GM19395 (cell line): ENCODE results near the gene HSPA12A.
"Not testable (repeated sequence)": the region's sequence is repeated elsewhere in the genome, so short reads cannot be mapped to it uniquely, and the experiment has no call there.

Experiments
- ATAC-seq: cut with Tn5 transposase; IDR thresholded peaks from one replicate; pipeline ENCODE4 v1.9.1; 2021; ENCODE audit warnings: mild to moderate bottlenecking, moderate library complexity; ENCODE audit not compliant: unreplicated experiment

HSPA12A gene

DNA sequence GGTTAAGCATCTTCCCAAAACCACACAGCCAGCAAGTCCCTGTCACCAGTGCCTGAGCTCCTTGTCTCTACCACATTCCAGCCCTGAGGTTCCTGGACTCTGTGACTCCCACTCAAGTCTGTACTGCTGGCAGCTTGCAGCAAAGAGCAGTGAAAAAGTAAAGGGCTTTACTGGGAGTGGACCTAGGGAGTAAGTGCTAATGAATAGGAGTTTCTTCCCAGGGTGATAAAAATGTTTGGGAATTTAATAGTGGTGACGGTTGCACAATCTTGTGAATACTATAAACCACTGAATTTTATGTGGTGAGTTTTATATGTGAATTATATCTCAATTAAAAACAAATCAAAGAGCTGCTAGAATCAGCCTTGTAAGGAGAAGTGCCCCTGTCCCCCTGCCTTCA, 22.6 kb downstream of the HSPA12A start:
- ATAC-seq = no peak

DNA sequence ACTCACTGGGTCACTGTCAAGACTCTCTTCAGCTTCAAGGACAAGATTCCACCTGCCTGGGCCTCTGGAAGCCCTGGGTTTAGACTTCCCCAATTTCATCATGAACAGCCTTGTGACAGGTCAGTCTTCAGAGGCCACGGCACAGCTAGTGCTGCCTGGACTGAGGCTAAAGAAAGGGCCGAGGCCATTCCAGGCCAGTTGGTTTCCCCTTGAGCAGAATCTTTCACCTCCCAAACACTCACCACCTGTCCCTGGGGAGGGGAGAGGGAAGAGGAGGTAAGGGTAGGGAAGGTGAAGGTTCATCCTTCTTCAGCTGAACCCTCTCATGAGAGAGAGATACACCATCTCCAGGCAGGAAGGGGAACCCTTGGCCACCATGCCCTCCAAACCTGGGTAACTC, 24.3 kb downstream of the HSPA12A start:
- no peak for ATAC-seq

DNA sequence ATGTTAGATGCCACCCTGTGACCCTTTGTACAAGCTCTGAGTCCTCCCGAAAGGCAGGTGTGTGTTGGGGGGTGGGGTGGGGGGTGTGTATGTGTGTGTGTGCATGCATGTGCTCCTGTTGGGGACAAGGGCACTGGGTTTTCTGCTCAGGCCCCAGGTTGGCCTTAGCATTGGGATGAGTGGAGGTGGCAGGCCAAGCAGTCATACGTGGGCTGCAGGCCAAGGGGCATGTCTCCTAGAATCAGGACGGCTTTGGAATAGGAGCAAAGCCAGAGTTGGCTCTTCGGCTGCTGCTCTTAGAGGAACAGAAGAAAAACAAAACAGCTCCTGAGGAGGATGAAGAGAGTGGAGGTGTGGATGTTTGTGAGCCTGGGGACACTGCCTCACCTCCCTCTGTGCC, 26.0 kb downstream of the HSPA12A start:
- no peak for ATAC-seq

DNA sequence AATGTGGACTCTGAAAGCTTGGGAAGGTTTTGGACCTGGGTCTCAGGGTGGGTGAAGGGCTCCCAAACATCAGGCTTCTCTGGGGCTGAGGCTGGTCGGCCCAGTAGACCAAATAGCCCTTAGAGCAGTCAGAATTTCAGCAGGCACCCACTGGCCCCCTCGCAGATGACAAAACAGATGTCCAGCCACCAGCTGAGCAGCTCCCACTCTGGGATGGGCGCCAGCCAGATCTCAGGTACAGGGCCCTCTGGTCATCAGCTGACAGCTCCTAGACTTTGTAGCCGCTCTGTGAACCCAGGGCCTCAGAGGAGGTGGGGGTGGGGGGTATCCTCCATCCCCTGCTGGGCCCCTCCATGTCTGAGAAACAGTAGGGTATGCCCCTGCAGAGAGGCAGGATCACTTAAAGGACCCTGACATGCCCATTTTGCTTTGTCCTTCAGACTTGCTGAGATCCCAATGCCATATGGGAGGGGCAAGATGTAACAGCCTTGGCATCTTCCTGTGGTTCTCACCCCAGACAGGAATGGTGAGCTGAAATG, 26.5 kb downstream of the HSPA12A start:
- ATAC-seq = no peak

DNA sequence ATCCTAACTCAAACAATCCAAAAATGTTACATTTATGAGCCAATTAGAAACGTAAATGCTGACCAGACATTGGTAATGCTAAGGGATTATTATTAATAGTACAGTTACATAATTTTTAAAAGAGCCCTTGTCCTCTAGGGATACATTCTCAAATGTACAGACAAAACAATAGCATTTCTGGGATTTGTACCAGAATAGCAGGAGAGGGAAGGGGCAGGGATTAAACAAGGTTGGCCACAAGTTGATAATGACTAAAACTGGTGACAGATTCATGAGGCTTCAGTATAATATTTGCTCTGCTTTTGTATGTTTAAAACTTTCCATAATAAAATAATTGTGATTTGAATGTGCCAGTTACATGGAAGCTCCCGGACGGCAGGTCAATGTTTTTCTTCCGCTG, 27.0 kb downstream of the HSPA12A start:
- ATAC-seq = no peak

DNA sequence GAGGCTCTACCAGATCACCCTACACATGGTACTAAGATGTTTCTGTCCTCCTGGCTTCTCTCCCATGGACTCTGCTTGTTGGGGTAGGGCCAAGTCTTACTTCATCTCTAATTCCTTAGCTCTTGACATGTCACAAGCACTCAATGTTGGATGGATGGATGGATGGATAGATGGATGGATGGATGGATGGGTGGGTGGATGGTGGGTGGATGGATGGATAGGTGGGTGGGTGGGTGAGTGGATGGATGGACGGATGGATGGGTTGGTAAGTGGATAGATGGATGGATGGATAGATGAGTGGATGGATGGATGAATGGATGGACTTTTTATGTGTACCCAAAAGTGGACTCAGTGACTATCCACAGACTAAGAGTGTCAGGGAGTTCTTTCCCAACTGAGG, 28.5 kb downstream of the HSPA12A start:
- no peak for ATAC-seq

DNA sequence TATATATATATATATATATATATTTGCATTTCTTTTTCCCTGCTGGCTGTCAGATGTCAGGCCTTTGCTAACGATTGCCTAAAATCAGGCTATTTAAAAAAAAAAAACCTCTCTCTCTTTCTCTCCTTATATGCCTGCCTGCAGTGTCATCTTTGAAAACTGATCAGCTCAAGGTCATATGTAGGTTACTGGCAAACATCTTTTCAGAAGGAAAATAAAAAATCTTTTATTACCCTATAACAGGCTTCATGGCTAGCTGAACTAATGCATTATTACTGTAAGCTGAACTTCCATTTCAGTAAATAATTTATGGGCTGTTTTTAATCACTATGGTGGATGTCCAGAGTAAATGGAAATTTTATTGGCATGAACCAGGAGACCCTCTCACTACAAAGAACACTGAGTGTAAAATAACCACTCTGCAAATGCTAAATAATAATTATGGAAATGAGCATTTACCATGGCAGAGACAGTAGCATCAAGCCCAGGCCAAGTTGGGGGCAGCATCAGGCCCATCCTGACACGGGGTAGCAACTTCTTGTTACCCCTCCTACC, 29.3 kb downstream of the HSPA12A start:
- no peak for ATAC-seq

DNA sequence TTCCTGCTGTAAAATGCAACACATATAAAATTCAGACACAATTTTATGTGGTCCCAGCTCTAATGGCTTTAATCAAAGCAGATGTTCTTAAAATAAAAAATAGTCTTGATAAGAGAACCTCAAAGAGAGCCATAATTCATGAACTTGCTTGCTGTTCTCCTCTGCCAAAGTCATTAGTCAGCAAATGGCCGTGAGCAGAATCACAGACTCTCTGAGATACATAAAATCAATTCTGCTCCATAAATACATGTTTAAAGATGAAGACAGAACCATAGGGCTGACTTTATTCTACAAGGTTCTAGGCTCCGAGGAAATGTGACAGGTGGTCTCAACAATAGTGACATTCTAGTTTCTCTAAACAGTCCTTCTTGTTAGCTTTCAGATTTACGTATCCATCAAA, 29.8 kb downstream of the HSPA12A start:
- ATAC-seq = no peak

DNA sequence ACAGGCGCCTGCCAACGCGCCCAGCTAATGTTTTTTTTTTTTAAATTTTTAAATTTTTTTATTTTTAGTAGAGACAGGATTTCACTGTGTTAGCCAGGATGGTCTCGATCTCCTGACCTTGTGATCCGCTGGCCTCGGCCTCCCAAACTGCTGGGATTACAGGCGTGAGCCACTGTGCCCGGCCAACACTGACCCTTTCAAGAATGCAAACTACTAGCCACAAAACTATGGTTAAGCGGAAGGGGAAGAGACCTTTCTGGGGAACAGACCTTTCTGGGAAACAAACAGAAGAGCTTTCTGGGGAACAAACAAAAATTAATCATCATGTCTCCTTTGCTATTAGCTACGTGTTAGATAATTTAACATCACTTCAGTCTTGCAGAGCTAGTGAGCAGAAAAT, 30.6 kb downstream of the HSPA12A start:
- not testable (repeated sequence) for ATAC-seq

DNA sequence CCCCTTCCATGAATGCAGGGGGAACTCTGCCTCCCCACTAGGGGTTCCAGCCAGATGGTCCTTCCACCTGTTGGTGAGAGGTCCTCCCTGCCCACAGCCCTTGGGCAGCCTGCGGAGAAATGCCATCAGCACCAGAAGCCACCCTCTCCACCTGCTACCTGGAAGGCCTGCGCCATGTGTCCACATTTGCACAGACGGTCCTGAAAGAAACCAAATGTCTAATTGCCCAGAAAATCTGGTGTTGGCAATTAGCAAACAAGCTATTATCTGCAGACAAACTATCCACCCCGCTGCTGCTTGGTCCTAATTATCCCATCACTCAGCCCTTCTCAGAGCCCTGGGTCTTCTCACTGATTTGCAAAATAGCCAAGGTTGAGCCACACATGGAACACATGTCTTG, 32.3 kb downstream of the HSPA12A start:
- no peak for ATAC-seq

DNA sequence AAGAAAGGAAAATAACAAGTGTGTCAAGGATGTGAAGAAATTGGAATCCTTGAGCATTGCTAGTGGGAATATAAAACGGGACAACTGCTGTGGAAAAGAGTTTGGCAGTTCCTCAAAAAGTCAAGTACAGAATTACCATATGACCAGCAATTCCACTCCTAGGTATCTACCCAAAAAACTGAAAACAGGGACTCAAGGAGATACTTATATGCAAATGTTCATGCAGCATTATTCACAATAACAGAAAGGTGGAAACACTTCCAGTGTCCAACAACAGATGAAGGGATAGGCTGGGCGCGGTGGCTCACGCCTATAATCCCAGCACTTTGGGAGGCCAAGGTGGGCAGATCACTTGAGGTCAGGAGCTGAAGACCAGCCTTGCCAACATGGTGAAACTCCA, 33.5 kb downstream of the HSPA12A start:
- no peak for ATAC-seq

DNA sequence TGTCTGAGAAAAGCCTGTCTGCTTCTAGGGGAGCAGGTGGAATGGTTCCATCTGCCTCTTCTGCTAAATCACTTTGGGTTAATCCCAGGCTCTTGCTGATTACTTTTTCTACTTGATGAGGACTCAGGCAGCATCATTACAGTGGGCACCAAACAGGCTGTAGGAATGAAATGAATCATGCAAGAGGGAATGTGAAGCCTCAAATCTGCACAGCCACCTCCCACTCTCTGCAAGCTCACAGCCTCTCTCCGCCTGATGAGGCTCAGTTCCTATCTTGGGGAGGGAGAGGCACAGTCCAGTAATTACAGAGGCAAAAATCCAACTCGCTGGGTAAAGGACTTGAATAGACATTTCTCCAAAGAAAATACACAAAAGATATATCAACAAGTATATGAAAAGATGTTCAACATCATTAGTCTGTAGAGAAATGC, 34.0 kb downstream of the HSPA12A start:
- ATAC-seq = no peak

DNA sequence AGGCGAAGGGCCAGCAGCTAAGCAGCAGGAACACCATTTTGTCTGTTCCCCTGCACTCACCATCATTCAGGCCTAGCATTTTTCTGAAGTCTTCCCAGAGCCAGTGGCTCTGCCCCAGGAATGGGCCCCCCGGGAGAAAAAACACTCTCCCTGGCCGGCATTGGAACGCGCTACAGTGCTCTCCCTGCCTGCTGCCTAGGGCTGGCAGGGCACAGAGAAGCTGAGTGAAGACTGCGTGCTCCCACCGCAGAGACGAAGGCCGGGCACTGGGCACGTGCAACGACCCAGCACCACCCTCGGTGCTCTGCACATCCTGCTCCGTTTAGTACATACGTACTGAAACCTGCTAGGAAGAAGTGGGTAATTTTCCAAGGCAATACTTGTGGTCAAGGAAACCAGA, 34.4 kb downstream of the HSPA12A start:
- no peak for ATAC-seq

DNA sequence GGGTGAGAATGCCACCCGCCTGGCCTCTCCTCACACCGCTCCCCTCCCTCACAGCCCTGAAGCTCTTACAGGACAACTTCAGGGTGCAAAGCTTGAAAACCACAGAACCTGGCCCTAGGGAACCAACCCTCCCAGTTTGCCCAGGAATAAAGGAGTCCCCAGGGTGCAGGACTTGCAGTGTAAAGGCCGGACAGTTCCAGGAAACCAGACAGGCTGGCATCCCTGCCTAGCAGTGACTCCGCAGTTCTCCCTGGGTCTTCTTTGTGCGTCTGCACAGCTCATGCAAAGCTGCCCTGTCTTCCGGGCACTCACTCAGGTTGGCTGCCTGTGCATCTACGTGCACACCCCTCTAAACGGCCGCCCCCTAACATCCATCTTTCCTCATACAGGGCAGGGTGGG, 36.1 kb downstream of the HSPA12A start:
- ATAC-seq = no peak

DNA sequence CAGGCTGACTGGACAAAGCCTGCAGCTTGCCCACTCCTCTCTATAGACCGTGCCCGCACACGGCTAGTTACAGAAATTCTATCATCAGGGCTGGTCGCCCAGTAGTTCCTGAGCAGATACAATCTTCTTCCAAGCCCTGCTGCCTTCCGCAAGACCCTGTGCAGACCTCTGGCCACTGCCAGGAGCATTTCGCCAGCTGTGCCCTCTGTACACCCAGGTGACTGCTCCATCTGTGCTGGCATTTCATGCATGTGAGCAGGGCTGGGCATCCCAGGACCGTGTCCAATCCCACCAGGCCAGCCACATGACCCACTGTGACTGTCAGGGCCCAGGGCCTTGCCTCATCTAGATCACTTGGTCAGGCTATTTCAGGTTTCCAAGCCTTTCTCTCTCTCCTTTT, 36.9 kb downstream of the HSPA12A start:
- ATAC-seq = no peak

DNA sequence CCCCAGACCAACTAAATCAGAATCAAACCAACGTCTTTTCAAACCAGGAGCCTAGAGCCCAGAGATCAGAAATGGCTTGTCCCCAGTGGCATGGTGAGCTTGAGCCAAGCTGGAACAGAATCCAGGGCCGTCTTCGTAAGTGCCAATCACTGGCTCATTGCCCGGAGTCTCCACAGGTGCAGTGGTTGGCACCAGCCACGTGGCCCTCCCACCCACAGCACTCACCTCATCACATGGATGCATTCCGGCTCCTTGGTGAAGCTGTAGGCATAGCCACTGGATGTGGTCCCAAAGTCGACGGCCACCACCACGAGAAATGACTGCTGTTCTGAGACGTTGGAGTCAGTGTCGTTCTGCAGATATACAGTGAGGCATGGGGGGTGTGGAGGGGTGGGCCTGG, 37.4 kb downstream of the HSPA12A start:
- ATAC-seq = no peak

DNA sequence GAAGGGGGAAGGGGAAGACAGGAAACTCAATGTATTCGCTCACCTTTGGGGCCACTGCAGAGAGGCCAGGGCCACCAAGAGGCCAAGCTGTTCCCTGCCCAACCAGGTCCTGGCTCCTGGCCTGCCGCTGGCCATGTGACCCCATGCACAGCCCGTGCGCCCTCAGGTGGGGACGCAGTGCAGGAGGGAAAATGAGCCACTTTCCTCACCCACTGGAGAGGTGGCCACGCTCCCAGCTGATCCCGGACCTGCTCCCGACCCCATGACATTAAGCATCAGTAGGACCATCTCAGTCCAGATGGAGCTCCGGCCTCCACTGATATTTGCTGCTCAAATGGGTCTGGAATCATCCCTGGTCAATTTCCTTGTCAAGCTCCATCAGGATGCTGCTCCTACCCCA, 40.2 kb downstream of the HSPA12A start:
- ATAC-seq = no peak

DNA sequence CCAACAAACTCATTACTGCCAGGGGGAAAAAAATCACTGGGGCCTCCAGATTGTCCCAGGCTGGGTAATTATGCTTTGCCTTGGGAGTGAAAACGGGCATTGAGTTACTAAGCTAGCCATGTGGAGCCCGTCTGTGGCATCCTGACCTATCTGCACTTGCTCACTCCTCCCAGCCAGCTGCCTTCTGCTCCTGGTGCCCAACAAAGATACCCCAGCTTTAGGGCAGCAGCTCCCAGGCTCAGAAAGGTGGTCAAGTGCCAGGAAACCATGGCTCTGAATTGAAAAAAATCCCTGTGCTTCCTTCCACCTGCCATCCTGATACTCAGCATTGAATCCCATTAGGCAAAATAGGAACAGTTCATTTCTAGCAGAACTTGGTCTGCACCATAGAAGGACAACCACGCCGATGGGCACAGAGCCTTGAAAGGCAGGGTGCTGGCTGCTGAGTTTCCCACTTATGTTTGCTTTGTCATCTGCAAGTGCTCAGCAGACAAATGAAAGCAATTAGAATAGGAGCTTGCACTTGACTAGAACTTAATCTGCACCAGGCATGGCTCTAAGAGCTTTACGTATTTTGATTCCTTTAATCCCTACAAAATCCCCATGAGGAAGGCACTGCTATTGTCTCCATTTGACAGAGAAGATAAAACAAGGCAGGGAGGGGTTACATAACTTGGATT, 42.8 kb downstream of the HSPA12A start:
- no peak for ATAC-seq

DNA sequence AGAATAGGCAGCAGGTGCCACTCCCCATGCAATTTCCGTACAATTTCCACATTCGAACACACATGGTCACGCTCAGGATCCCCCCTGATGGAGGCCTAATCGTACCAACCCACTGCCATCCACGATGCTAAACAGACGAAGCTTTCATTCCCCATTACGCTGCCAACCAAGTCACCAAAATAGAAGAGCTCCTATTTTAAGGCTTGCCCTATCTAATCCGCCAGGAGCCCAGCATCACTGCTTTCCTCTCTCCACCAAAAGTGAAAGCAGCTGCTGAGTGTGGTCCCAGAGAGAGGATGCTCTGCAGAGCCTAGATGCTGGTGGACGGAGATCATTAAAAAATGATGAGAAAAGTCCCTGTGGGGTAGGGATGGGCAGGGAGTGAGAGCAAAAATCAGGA, 43.3 kb downstream of the HSPA12A start:
- ATAC-seq = no peak

DNA sequence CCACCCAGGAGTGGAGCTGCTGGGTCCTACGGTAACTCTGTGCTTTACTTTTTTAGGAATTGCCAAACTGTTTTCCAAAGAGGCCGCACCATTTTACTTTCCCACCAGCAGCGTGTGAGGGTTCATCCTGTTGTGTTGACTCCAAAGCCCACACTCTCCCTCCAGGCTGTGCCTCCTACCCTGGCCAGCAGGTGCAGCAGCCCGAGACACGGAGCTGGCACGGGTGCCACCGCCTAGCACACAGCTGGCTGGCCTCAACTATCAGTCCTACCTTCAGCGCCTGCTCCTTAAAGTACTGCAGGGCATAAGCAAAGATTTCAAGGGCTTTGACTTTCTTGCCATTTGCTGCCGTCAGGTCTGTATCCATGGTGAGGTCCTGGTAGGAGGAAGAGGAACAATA, 44.0 kb downstream of the HSPA12A start:
- no peak for ATAC-seq

DNA sequence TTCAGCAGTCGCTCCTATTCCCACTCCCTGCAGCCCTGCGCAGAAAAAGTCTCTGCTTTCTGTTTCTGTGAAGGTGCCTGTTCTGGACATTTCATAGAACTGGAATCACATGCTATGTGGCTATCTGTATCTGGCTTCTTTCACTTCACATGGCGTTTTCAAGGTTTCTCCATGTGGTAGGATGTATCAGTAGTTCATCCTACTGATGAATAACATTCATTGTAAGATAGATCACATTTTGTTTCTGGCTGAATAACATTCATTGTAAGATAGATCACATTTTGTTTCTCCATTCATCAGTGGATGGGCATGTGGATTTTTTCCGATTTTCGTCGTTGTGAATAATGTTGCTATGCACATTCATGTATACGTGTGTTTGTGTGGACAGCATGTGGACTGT, 44.5 kb downstream of the HSPA12A start:
- ATAC-seq = no peak

DNA sequence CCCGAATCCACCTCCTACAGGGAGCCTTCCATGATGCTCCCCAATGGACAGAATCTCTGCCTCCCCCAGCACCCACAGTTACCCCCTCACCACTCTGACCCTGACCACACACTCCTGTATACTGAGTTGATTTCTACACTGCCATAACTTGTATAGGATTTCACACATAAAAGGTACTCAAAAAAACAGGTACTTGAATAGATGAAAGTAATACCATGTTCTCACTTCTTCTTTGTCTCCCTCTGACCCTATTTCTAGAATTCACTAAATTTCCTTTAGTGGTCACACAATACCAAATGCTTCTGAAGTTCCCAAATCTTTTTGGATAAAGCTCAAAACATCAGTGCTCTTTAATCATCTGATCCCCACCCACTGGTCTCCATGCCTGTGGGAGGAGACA, 45.4 kb downstream of the HSPA12A start:
- ATAC-seq = no peak

DNA sequence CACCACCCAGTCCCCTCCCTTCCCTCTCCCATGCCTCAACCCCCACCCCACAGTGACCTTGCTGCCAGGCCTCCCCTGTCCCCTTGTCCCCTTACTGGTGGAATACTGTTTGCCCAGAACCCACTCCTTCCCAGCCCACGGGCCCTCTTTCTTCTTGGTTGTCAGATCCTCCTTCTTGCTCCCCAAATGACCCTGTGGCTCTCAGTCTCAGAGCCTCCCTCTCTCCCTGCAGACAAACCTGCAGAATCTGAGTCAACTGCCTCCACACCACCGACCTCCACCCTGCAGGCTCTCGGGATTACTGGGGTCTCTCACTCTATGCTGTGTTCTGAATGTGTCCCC, 47.5 kb downstream of the HSPA12A start:
- no peak for ATAC-seq
